ENCODE measurements around the gene HSF5. TPM values are rescaled to one million over a fixed set of nuclear protein-coding genes. Genes with fewer than 3 reads are reported as not detected.

HSF5 gene
- total and polyA plus RNA-seq, 2 of the 13 experiments (the other 11 are each of a cell fraction or from before 2014, with no cell fraction given): not detected

- TF ChIP-seq ETV5 (CRISPR knock-in tag; IDR thresholded peaks at IDR 0.05; ENCODE audit: borderline replicate concordance) (0 out of 2 replicates have a peak, but pooled peaks have one; percentile 13), PPARG (CRISPR knock-in tag; conservative IDR thresholded peaks at IDR 0.05) (no peak), STAT5B (CRISPR knock-in tag; IDR thresholded peaks at IDR 0.05) (0 out of 2 replicates have a peak, but pooled peaks have one; percentile 47), NR2F1 (CRISPR knock-in tag; IDR thresholded peaks at IDR 0.05) (no peak), REST (IDR thresholded peaks at IDR 0.05; ENCODE audit: borderline replicate concordance in 1 of 2, low read depth in 1 of 2, low read length in 2 of 2) (peak in 1 of 2 experiments; percentile 53; a peak in 1 of 4 replicates), TEAD2 (CRISPR knock-in tag; IDR thresholded peaks at IDR 0.05) (no peak), FOXK1 (CRISPR knock-in tag; IDR thresholded peaks at IDR 0.05; ENCODE audit: borderline replicate concordance, low read depth) (no peak)
- TF ChIP-seq, protein P1, sequence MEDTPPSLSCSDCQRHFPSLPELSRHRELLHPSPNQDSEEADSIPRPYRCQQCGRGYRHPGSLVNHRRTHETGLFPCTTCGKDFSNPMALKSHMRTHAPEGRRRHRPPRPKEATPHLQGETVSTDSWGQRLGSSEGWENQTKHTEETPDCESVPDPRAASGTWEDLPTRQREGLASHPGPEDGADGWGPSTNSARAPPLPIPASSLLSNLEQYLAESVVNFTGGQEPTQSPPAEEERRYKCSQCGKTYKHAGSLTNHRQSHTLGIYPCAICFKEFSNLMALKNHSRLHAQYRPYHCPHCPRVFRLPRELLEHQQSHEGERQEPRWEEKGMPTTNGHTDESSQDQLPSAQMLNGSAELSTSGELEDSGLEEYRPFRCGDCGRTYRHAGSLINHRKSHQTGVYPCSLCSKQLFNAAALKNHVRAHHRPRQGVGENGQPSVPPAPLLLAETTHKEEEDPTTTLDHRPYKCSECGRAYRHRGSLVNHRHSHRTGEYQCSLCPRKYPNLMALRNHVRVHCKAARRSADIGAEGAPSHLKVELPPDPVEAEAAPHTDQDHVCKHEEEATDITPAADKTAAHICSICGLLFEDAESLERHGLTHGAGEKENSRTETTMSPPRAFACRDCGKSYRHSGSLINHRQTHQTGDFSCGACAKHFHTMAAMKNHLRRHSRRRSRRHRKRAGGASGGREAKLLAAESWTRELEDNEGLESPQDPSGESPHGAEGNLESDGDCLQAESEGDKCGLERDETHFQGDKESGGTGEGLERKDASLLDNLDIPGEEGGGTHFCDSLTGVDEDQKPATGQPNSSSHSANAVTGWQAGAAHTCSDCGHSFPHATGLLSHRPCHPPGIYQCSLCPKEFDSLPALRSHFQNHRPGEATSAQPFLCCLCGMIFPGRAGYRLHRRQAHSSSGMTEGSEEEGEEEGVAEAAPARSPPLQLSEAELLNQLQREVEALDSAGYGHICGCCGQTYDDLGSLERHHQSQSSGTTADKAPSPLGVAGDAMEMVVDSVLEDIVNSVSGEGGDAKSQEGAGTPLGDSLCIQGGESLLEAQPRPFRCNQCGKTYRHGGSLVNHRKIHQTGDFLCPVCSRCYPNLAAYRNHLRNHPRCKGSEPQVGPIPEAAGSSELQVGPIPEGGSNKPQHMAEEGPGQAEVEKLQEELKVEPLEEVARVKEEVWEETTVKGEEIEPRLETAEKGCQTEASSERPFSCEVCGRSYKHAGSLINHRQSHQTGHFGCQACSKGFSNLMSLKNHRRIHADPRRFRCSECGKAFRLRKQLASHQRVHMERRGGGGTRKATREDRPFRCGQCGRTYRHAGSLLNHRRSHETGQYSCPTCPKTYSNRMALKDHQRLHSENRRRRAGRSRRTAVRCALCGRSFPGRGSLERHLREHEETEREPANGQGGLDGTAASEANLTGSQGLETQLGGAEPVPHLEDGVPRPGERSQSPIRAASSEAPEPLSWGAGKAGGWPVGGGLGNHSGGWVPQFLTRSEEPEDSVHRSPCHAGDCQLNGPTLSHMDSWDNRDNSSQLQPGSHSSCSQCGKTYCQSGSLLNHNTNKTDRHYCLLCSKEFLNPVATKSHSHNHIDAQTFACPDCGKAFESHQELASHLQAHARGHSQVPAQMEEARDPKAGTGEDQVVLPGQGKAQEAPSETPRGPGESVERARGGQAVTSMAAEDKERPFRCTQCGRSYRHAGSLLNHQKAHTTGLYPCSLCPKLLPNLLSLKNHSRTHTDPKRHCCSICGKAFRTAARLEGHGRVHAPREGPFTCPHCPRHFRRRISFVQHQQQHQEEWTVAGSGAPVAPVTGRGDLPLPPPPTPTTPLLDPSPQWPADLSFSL (CRISPR knock-in tag; IDR thresholded peaks at IDR 0.05): no peak
- TF ChIP-seq, protein P2, sequence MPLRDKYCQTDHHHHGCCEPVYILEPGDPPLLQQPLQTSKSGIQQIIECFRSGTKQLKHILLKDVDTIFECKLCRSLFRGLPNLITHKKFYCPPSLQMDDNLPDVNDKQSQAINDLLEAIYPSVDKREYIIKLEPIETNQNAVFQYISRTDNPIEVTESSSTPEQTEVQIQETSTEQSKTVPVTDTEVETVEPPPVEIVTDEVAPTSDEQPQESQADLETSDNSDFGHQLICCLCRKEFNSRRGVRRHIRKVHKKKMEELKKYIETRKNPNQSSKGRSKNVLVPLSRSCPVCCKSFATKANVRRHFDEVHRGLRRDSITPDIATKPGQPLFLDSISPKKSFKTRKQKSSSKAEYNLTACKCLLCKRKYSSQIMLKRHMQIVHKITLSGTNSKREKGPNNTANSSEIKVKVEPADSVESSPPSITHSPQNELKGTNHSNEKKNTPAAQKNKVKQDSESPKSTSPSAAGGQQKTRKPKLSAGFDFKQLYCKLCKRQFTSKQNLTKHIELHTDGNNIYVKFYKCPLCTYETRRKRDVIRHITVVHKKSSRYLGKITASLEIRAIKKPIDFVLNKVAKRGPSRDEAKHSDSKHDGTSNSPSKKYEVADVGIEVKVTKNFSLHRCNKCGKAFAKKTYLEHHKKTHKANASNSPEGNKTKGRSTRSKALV (CRISPR knock-in tag; IDR thresholded peaks at IDR 0.05): no peak
- TF ChIP-seq, protein P3, sequence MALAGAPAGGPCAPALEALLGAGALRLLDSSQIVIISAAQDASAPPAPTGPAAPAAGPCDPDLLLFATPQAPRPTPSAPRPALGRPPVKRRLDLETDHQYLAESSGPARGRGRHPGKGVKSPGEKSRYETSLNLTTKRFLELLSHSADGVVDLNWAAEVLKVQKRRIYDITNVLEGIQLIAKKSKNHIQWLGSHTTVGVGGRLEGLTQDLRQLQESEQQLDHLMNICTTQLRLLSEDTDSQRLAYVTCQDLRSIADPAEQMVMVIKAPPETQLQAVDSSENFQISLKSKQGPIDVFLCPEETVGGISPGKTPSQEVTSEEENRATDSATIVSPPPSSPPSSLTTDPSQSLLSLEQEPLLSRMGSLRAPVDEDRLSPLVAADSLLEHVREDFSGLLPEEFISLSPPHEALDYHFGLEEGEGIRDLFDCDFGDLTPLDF (CRISPR knock-in tag; IDR thresholded peaks at IDR 0.05): no peak
- TF ChIP-seq, protein P4, sequence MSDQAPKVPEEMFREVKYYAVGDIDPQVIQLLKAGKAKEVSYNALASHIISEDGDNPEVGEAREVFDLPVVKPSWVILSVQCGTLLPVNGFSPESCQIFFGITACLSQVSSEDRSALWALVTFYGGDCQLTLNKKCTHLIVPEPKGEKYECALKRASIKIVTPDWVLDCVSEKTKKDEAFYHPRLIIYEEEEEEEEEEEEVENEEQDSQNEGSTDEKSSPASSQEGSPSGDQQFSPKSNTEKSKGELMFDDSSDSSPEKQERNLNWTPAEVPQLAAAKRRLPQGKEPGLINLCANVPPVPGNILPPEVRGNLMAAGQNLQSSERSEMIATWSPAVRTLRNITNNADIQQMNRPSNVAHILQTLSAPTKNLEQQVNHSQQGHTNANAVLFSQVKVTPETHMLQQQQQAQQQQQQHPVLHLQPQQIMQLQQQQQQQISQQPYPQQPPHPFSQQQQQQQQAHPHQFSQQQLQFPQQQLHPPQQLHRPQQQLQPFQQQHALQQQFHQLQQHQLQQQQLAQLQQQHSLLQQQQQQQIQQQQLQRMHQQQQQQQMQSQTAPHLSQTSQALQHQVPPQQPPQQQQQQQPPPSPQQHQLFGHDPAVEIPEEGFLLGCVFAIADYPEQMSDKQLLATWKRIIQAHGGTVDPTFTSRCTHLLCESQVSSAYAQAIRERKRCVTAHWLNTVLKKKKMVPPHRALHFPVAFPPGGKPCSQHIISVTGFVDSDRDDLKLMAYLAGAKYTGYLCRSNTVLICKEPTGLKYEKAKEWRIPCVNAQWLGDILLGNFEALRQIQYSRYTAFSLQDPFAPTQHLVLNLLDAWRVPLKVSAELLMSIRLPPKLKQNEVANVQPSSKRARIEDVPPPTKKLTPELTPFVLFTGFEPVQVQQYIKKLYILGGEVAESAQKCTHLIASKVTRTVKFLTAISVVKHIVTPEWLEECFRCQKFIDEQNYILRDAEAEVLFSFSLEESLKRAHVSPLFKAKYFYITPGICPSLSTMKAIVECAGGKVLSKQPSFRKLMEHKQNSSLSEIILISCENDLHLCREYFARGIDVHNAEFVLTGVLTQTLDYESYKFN (CRISPR knock-in tag; conservative IDR thresholded peaks at IDR 0.05): no peak
Measured at GRCh38 chr17:58414596-58414997, 73.6 kb downstream of the HSF5 start (continued).

Data from HepG2 (cell line).